ENCODE measurements around the gene FN3K. TPM values are rescaled to one million over a fixed set of nuclear protein-coding genes. Genes with fewer than 3 reads are reported as not detected.

Gene FN3K
- total and polyA plus RNA-seq, 2 donors (not counting 3 experiments of a cell fraction or from before 2014, with no cell fraction given): 2.0 to 12.0 TPM

- CTCF ChIA-PET: no interaction called here
- Histone ChIP-seq H3K27me3 (ENCODE audit: control insufficient read depth in 2 of 2, insufficient read depth in 2 of 2, low read length in 2 of 2) (no peaks in the 10 kb centered on the region), H4K20me1 (replicated peaks; ENCODE audit: control insufficient read depth, extremely low read depth, insufficient read depth, low read length) (no peaks in the 10 kb centered on the region), H3K9ac (replicated peaks; ENCODE audit: extremely low read depth, insufficient read depth, low read length) (no peak overlapping the region), H3K4me3 (replicated peaks in 1 of 3; ENCODE audit: insufficient read depth in 1 of 3, low read depth in 1 of 3, low read length in 3 of 3) (no peak overlapping the region), H2AFZ (ENCODE audit: low read depth, low read length) (no peak overlapping the region), H3K79me2 (ENCODE audit: control insufficient read depth, insufficient read depth, low read length) (no peaks in the 10 kb centered on the region), H3K27ac (ENCODE audit: insufficient read depth, low read depth, low read length) (no peak overlapping the region), H3K9me1 (replicated peaks; ENCODE audit: control insufficient read depth, extremely low read depth, insufficient read depth, low read length) (no peaks in the 10 kb centered on the region), H3K4me1 (ENCODE audit: control insufficient read depth, extremely low read depth, insufficient read depth, low read length) (no peaks in the 10 kb centered on the region), H3K9me3 (replicated peaks; ENCODE audit: control insufficient read depth, insufficient read depth, low read length) (peaks cover 2% of the 10 kb centered on the region), H3K36me3 (ENCODE audit: control insufficient read depth in 2 of 2, extremely low read depth in 1 of 2, insufficient read depth in 2 of 2, low read length in 2 of 2) (peaks cover 0 to 4% of the 10 kb centered on the region in 2 experiments), H3K4me2 (ENCODE audit: insufficient read depth, low read length) (no peak overlapping the region)
- no peak for DNase-seq (ENCODE audit: low read depth, low spot score)
- dilution Hi-C loops (cut with MboI; ENCODE audit: extremely low pct_ligation_motif_present, low sequenced_read_pairs): no loop called here
- intact Hi-C loops (cut with micrococcal nuclease): no loop called here
- no peak for FAIRE-seq
- BruUV-seq (replicated peaks): no TSS peak
- POLR2A ChIA-PET: no interaction called here
- no peak for TF ChIP-seq MYC (IDR thresholded peaks at IDR 0.05; ENCODE audit: low read depth, low read length)
- TF ChIP-seq EZH2 (IDR thresholded peaks at IDR 0.05; ENCODE audit: borderline replicate concordance, low read depth, low read length, severe bottlenecking): no peak
- no peak for TF ChIP-seq GATA2 (IDR thresholded peaks at IDR 0.05; ENCODE audit: insufficient read depth, insufficient read length, low read depth, low read length)
These were observed 3.2 kb upstream of the FN3K start for GRCh38 chr17:82732118-82732743.

- H3K79me2 ChIP-seq (ENCODE audit: control insufficient read depth, insufficient read depth, low read length): no peaks in the 10 kb centered on the region
- no peaks in the 10 kb centered on the region for H3K4me1 ChIP-seq (ENCODE audit: control insufficient read depth, extremely low read depth, insufficient read depth, low read length)
- no peaks in the 10 kb centered on the region for H4K20me1 ChIP-seq (replicated peaks; ENCODE audit: control insufficient read depth, extremely low read depth, insufficient read depth, low read length)
- H3K4me3 ChIP-seq (replicated peaks in 1 of 3; ENCODE audit: insufficient read depth in 1 of 3, low read depth in 1 of 3, low read length in 3 of 3): no peak overlapping the region
- POLR2A ChIA-PET: no interaction called here
- dilution Hi-C loops (cut with MboI; ENCODE audit: extremely low pct_ligation_motif_present, low sequenced_read_pairs) (no loop called here), intact Hi-C loops (cut with micrococcal nuclease) (no loop called here)
- no peak overlapping the region for H2AFZ ChIP-seq (ENCODE audit: low read depth, low read length)
- H3K9me1 ChIP-seq (replicated peaks; ENCODE audit: control insufficient read depth, extremely low read depth, insufficient read depth, low read length): no peaks in the 10 kb centered on the region
- no TSS peak for BruUV-seq (replicated peaks)
- CTCF ChIA-PET: no interaction called here
- H3K36me3 ChIP-seq (ENCODE audit: control insufficient read depth in 2 of 2, extremely low read depth in 1 of 2, insufficient read depth in 2 of 2, low read length in 2 of 2): peaks cover 0 to 4% of the 10 kb centered on the region in 2 experiments
- no peak overlapping the region for H3K27ac ChIP-seq (ENCODE audit: insufficient read depth, low read depth, low read length)
- DNase-seq (ENCODE audit: low read depth, low spot score) (no peak), FAIRE-seq (no peak)
- peaks cover 2% of the 10 kb centered on the region for H3K9me3 ChIP-seq (replicated peaks; ENCODE audit: control insufficient read depth, insufficient read depth, low read length)
- no peaks in the 10 kb centered on the region for H3K27me3 ChIP-seq (ENCODE audit: control insufficient read depth in 2 of 2, insufficient read depth in 2 of 2, low read length in 2 of 2)
- no peak overlapping the region for H3K9ac ChIP-seq (replicated peaks; ENCODE audit: extremely low read depth, insufficient read depth, low read length)
- no peak overlapping the region for H3K4me2 ChIP-seq (ENCODE audit: insufficient read depth, low read length)
- no peak for TF ChIP-seq POLR2A (IDR thresholded peaks at IDR 0.05; ENCODE audit: low read depth, low read length)
- TF ChIP-seq MAX (IDR thresholded peaks at IDR 0.05; ENCODE audit: insufficient read depth, insufficient read length): no peak
- no peak for TF ChIP-seq GATA2 (IDR thresholded peaks at IDR 0.05; ENCODE audit: insufficient read depth, insufficient read length, low read depth, low read length)
- TF ChIP-seq POLR2AphosphoS5 (IDR thresholded peaks at IDR 0.05; ENCODE audit: insufficient read depth, low read depth, low read length): no peak
- no peak for TF ChIP-seq JUN (IDR thresholded peaks at IDR 0.05; ENCODE audit: borderline replicate concordance, insufficient read depth, insufficient read length, low read depth)
- no peak for TF ChIP-seq CTCF (IDR thresholded peaks at IDR 0.05; ENCODE audit: extremely low read depth in 1 of 2, insufficient read depth in 1 of 2, low read depth in 1 of 2, low read length in 2 of 2)
- no peak for TF ChIP-seq MYC (IDR thresholded peaks at IDR 0.05; ENCODE audit: low read depth, low read length)
- TF ChIP-seq FOS (IDR thresholded peaks at IDR 0.05; ENCODE audit: borderline replicate concordance, insufficient read depth, low read length): no peak
These were observed 1.2 kb downstream of the FN3K start for GRCh38 chr17:82736511-82737185.
